GM12878 (cell line): ENCODE data around the gene SAXO1. TPM values are rescaled to one million over a fixed set of nuclear protein-coding genes. Genes with fewer than 3 reads are reported as not detected.

Source experiments
- ATAC-seq: fragments of 200-7000 bp; cut with Tn5 transposase; 3 replicates; pipeline ENCODE4 v1.9.1; 2020; ENCODE audit warnings: mild to moderate bottlenecking, moderate library complexity
- BruUV-seq: library from RNA; stranded (reverse); fragments of 400-500 nt; replicated peaks from 2 replicates; lab custom pipeline; 2021; lab: Mats Ljungman, UMichigan
- CTCF ChIA-PET: fragments of 300-600 bp; sonication (Branson Sonifier 250); formaldehyde crosslinking; extraction: SDS; loops from one replicate; lab custom pipeline; 2021; ENCODE audit warnings: inconsistent platforms; lab: Yijun Ruan, JAX
- POLR2A ChIA-PET: fragments of 350-600 bp; formaldehyde crosslinking; extraction: SDS; loops from one replicate; lab custom pipeline; 2021; ENCODE audit warnings: inconsistent platforms; lab: Charles Lee
- RAD21 ChIA-PET: fragments of 300-600 bp; sonication (Branson Sonifier 250); formaldehyde crosslinking; loops from one replicate; lab custom pipeline; 2023; ENCODE audit warnings: antibody characterized with exemption; ENCODE audit not compliant: unreplicated experiment; lab: Charles Lee
- SMC1A ChIA-PET: fragments of 300-600 bp; sonication (Branson Sonifier 250); formaldehyde crosslinking; loops from one replicate; lab custom pipeline; 2023; ENCODE audit not compliant: unreplicated experiment, uncharacterized antibody; lab: Charles Lee
- DNase-seq: peaks from one replicate; pipeline ENCODE4 v3.0.0-alpha.2; 2011; ENCODE audit warnings: low read depth, low spot score
- FAIRE-seq: peaks from 3 replicates; lab custom pipeline; 2011; peaks lifted over from hg19 to GRCh38; lab: Jason Lieb, UNC
- H2AFZ ChIP-seq: 2 replicates; pipeline ENCODE4 v1.6.0; 2011; ENCODE audit warnings: low read depth, low read length, control low read depth; ENCODE audit not compliant: control insufficient read depth
- H3K27ac ChIP-seq: 2 replicates; pipeline ENCODE4 v1.5.1; 2011; ENCODE audit warnings: control low read depth; ENCODE audit not compliant: control insufficient read depth, insufficient read depth
- H3K27me3 ChIP-seq, 2 experiments: replicated peaks in 1 of 2; 2 replicates each; pipeline versions ENCODE4 v1.6.0 to v1.6.1; 2011; ENCODE audit warnings: low read length in 1 of 2; ENCODE audit not compliant: control insufficient read depth in 2 of 2, insufficient read depth in 2 of 2
- H3K36me3 ChIP-seq, 2 experiments: 2 replicates each; pipeline ENCODE4 v1.5.1; 2011; ENCODE audit warnings: low read length in 1 of 2; ENCODE audit not compliant: control insufficient read depth in 2 of 2, insufficient read depth in 2 of 2
- H3K4me1 ChIP-seq: 2 replicates; pipeline ENCODE4 v1.6.1; 2011; ENCODE audit warnings: mild to moderate bottlenecking, low read length, moderate library complexity, mixed read lengths; ENCODE audit not compliant: control insufficient read depth, insufficient read depth
- H3K4me2 ChIP-seq: 2 replicates; pipeline ENCODE4 v1.6.0; 2011; ENCODE audit warnings: control low read depth; ENCODE audit not compliant: control insufficient read depth, insufficient read depth
- H3K4me3 ChIP-seq: fragments of 200-600 bp; sonication (generic); 2 replicates; pipeline ENCODE4 v1.5.1; 2016
- H3K79me2 ChIP-seq: 2 replicates; pipeline ENCODE4 v1.6.0; 2011; ENCODE audit warnings: low read length; ENCODE audit not compliant: control insufficient read depth, insufficient read depth
- H3K9ac ChIP-seq: 2 replicates; pipeline ENCODE4 v1.8.0; 2011; ENCODE audit warnings: low read length, control low read depth, mixed read lengths; ENCODE audit not compliant: control insufficient read depth, insufficient read depth
- H3K9me3 ChIP-seq: replicated peaks from 3 replicates; pipeline ENCODE4 v1.5.1; 2011; ENCODE audit warnings: mild to moderate bottlenecking, low read length; ENCODE audit not compliant: control insufficient read depth, insufficient read depth
- H4K20me1 ChIP-seq: 2 replicates; pipeline ENCODE4 v1.6.0; 2011; ENCODE audit not compliant: control insufficient read depth, insufficient read depth
- CEBPB ChIP-seq, 2 experiments: fragments of 150-350 bp in 1 of 2; IDR thresholded peaks; 2 replicates each; pipeline ENCODE4 v1.6.1; 2012 to 2014; ENCODE audit warnings: low read depth in 2 of 2, low read length in 2 of 2, borderline replicate concordance in 1 of 2, inconsistent platforms in 1 of 2
- ESRRA ChIP-seq: IDR thresholded peaks from 2 replicates; pipeline ENCODE4 v1.6.1; 2012; ENCODE audit warnings: mild to moderate bottlenecking, low read length, improper control_type of control experiment
- JUND ChIP-seq: IDR thresholded peaks from 2 replicates; pipeline ENCODE4 v1.6.1; 2012; ENCODE audit warnings: low read depth, mild to moderate bottlenecking, low read length, improper control_type of control experiment, moderate library complexity
- NR2C1 ChIP-seq: fragments of 450-650 bp; IDR thresholded peaks from 2 replicates; pipeline ENCODE4 v1.6.1; 2017; ENCODE audit warnings: antibody characterized with exemption, mild to moderate bottlenecking, moderate library complexity
- RUNX3 ChIP-seq: IDR thresholded peaks from 2 replicates; pipeline ENCODE4 v1.6.1; 2012; ENCODE audit warnings: low read length, inconsistent platforms
- SREBF1 ChIP-seq: IDR thresholded peaks from 2 replicates; pipeline ENCODE4 v1.6.1; 2012; ENCODE audit warnings: mild to moderate bottlenecking, low read length
- WGBS: methylation state at CpG from one replicate; pipeline ENCODE4 v1.1.6; 2016; ENCODE audit warnings: low lambda C conversion rate; ENCODE audit not compliant: insufficient replicate concordance, insufficient coverage; ENCODE audit errors: missing lambda C conversion rate; 5-methylcytosine and 5-hydroxymethylcytosine counted together
- in situ Hi-C: fragments of 300-500 bp; cut with MboI; formaldehyde crosslinking; loops from 9 replicates; pipeline ENCODE4 v1.14.3; 2018; ENCODE audit warnings: mixed read lengths
- intact Hi-C: fragments of 100-400 bp; cut with micrococcal nuclease; formaldehyde crosslinking; loops from one replicate; pipeline ENCODE4 v1.14.2; 2022; ENCODE audit not compliant: unreplicated experiment
- polyA plus RNA-seq, 11 experiments: library from polyadenylated mRNA; depleted of rRNA in 4 of 11; unstranded in 6 of 11; stranded (reverse) in 5 of 11; fragments of >200 nt; fragmentation: Nextera tagmentation in 4 of 11; fragmentation: Illumina TruSeq in 1 of 11; extraction: Ambion mirVana in 4 of 11; extraction: Trizol in 1 of 11; gene quantifications; 1 replicate in 1 of 11; 2 replicates in 10 of 11; pipeline versions ENCODE4 v1.2.1 to v1.2.3, GENCODE V29; 2011 to 2016; ENCODE audit warnings: inconsistent platforms in 2 of 11, missing spikeins in 2 of 11, low read depth in 1 of 11
- total RNA-seq, 4 experiments: library from RNA; depleted of rRNA in 3 of 4; stranded (reverse); fragments of >200 nt in 3 of 4; fragmentation: Illumina TruSeq in 1 of 4; extraction: Trizol in 1 of 4; gene quantifications; 2 replicates each; pipeline versions ENCODE4 v1.2.1 to v1.2.3, GENCODE V29; 2013 to 2021

Gene SAXO1
- total and polyA plus RNA-seq, 10 of the 15 experiments (the other 5 are each of a cell fraction or from before 2014, with no cell fraction given), result under 0.01 to 0.01 TPM; not detected in 8

DNA sequence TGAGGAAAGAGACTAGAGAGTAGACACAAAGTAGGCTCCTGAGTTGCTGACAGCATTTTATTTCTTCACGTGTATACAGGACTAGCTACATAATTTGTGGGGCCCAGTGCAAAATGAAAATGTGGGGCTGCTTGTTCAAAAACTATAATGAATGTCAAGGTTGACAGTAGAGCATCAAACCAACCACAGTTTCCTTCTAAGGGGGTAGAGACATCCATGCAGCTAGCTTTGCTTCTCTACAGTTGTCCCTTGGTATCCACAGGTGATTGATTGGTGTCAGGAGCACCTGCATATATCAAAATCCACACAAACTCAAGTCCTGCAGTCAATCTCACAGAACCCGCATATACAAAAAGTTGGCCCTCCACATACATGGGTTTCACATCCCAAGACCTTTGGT lies 129.6 kb downstream of the SAXO1 start:
- BruUV-seq, result no TSS peak
- Histone ChIP-seq H3K9ac (no peak overlapping the region), H3K4me3 (no peak overlapping the region), H3K4me2 (no peak overlapping the region), H3K36me3 (no peaks in the 10 kb centered on the region), H3K4me1 (no peaks in the 10 kb centered on the region; the same call in 1 of the 2 replicates), H4K20me1 (no peaks in the 10 kb centered on the region)
- ChIA-PET SMC1A (no interaction called here), CTCF (no interaction called here), RAD21 (no interaction called here)
- in situ Hi-C loops, result no loop called here
- FAIRE-seq, result no peak
- DNase-seq, result no peak
- intact Hi-C loops, result no loop called here
- no peak for TF ChIP-seq JUND
- TF ChIP-seq, all 136 proteins: peak for 0
- no peak overlapping the region for H2AFZ ChIP-seq
- no peaks in the 10 kb centered on the region for H3K27me3 ChIP-seq
- WGBS, result 7% methylated on average over 2 of the region's 2 CpGs
- no peaks in the 10 kb centered on the region for H3K79me2 ChIP-seq
- POLR2A ChIA-PET, result no interaction called here
- no peaks in the 10 kb centered on the region; the same call in 2 of the 3 replicates for H3K9me3 ChIP-seq
- no peak for ATAC-seq
- H3K27ac ChIP-seq, result no peak overlapping the region

DNA sequence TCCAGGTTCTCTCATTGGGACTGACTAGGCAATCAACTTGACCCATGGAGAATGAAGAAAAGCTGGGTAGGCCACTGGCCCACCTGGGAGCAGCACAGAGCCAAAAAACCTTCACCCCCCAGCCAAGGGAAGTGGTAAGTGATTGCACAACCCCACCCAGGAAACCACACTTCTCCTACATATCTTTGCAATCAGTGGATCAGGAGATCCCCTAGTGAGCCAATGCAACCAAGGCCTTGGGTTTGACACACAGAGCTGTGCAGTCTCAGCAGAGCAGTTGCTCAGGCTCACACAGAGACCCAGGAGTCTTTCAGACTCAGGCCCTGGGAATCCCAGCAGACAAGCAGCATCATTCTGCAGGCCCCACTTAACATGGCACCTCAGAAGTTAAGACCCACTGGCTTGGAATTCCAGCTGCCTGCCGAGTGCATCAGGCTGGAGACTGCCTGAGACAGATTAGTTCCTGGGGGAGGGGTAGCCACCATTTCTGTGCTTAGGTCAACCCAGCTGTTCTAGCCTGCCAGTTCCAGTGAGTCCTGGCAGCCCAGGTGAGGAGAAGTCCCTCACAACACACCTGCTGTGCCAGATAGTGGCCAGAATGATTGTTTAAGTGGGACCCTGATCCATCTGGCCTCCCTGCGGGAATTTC lies 136.4 kb downstream of the SAXO1 start:
- intact Hi-C loops (no loop called here), in situ Hi-C loops (no loop called here)
- no TSS peak for BruUV-seq
- FAIRE-seq (no peak), DNase-seq (peak; percentile 34), ATAC-seq (peak; percentile 46)
- no peak overlapping the region for H3K4me3 ChIP-seq
- no peaks in the 10 kb centered on the region for H3K79me2 ChIP-seq
- H3K27me3 ChIP-seq, result no peaks in the 10 kb centered on the region
- TF ChIP-seq NR2C1, result no peak
- TF ChIP-seq CEBPB (IDR thresholded peaks at IDR 0.05; ENCODE audit: borderline replicate concordance in 1 of 2, low read depth in 2 of 2, low read length in 2 of 2), result peak in 1 of 2 experiments; percentile 52; a peak in 1 of 4 replicates
- no peak for TF ChIP-seq SREBF1
- peak; percentile 14; the same call in 1 of the 2 replicates for TF ChIP-seq RUNX3
- no peak for TF ChIP-seq ESRRA
- POLR2A ChIA-PET, result no interaction called here
- no peak overlapping the region for H2AFZ ChIP-seq
- H3K9ac ChIP-seq, result no peak overlapping the region
- no peaks in the 10 kb centered on the region; the same call in 2 of the 3 replicates for H3K9me3 ChIP-seq
- RAD21 ChIA-PET, result no interaction called here
- 23% methylated on average over 2 of the region's 2 CpGs for WGBS
- H3K27ac ChIP-seq, result no peak overlapping the region
- H3K4me1 ChIP-seq, result peaks cover 3% of the 10 kb centered on the region; the same call in 1 of the 2 replicates
- H3K4me2 ChIP-seq, result no peak overlapping the region
- SMC1A ChIA-PET, result no interaction called here
- no peaks in the 10 kb centered on the region for H4K20me1 ChIP-seq
- H3K36me3 ChIP-seq, result no peaks in the 10 kb centered on the region
- CTCF ChIA-PET, result no interaction called here
